NOMO-1 treated with dmso at 0.1 percent for 144 hours (cell line): Measurements from ENCODE around the gene SEC16A.

Experiments
- DNase-seq: peaks from one replicate; lab custom pipeline; 2025; ENCODE audit not compliant: unreplicated experiment; lab: John Stamatoyannopoulos, UW

SEC16A gene

DNA sequence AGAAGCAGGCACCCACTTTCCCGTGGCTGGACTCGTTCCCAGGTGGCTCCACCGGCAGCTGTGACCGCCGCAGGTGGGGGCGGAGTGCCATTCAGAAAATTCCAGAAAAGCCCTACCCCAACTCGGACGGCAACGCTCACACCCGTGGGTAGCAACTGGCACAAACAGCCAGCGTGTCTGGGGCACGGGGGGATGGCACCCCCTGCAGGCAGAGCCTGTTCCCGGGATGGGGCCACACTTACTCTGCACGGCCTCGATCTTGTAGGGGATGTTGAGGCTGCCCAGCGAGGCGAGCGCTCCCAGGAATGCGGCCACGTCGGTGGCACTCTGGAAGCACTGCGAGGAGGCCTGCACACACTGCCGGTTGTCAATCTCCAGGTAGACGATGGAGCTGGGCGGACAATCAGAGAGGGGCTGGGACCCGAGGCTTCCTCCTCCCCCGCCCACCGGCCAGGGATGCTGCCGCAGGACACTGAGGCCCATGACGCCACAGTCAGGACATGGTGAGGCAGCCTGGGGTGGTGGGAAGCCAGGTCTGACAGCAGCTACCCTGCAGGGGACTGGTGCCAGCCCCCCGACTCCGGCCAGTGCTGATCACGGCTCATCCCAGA lies 20.2 kb upstream of the SEC16A start:
- no peak for DNase-seq

- no peak for DNase-seq
These were observed 19.4 kb upstream of the SEC16A start for GRCh38 chr9:136502196-136502595.

DNA sequence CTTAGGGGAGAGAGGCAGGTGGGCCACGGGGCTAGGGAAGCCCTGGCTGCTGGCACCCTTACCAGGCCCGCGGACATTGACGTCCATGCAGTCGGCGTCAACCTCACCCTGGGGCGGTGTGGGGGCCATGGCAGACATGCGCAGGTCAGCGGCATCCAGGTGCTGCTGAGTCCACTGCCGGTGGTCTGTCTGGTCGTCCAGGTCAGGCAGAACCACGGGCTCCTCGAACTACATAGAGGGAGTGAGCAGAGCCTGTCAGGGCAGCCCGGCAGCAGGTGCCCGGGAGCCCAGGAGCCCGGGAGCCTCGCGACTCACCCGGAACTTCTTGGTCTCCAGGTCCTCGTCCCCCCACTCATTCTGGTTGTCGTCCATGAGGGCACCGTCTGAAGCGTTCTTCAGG lies 18.8 kb upstream of the SEC16A start:
- no peak for DNase-seq

DNA sequence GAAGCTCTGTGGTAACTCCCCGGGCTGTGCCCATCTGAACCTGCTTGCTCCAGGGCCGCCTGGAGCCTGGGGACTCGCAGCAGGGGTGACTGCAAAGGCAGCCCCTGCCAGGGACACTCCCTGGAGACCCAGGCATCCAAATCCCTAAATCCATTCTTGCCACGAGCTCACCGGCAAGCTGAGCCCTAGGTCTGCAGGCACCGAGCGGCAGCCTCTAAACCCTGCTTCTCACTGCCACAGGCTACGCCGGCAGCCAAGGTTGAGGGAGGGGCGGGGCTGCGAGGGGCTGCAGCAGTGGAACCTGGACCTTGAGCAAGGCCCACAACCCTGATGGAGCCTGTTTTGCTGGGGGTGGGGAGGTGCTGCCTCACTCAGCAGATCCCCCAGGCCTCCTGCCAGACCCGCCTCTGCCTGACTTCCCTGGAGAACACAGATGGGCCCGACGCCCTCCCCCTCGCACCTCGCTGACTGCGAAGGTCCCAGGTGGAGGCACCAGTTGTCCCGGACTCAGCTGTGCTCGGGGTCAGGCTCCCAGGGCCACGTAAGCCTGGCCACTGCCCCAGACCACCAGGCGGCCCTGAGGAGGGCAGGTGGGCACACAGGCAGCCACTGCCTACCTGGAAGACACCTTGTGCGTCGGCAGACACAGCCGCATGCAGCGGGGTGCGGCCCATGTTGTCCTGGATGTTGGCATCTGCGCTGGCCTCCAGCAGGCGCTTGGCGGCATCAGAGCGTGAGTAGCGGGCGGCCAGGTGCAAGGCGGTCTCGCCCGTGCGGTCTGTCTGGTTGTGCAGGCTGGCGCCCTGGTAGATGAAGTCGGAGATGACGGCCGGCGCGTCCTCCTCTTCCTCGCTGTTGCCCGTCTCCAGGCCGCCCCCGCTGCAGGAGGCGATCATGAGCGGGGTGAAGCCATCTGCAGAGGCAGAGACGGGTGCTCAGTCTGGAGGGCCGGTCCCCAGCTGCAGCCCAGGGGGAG lies 17.4 kb upstream of the SEC16A start:
- DNase-seq, result no peak

- DNase-seq, result no peak
These were observed 16.5 kb upstream of the SEC16A start for GRCh38 chr9:136499071-136499934.

DNA sequence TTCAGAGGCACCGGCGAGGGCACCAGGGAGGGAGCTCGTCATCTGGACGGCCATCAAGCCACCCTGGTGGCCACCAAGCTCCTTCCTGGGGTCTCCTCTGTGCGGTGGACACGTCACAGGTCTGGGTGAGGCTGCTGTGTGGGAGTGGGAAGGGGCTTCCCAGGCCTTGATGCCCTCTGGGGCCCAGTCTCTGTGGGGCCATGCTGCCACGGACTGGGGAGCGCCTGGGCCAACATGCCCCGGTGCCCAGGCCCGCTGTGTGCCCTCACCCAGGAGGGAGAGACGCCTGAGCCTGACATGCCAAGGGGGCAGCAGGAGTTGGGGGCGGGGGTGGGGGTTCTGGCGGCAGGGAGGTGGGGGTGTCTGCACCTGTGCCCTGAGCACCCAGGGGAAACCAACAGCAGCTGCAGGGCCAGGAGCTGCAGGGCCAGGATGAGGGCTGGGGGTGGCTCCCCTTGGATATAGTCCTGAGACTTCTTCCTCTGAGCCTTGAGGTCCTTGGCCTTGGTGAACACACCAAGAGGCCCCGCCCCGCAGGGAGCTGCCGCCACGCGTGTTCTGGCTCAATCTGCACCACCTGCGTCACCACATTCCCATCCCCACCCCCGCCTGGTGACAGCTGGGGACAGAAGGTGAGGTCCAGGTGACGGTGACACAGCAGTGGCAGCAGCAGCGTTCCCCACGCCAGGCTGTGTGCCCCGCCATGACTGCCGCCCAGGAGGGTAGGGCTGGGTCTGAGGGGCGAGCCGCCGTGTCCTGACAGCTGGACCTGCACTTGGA lies 15.3 kb upstream of the SEC16A start:
- DNase-seq, result no peak

DNA sequence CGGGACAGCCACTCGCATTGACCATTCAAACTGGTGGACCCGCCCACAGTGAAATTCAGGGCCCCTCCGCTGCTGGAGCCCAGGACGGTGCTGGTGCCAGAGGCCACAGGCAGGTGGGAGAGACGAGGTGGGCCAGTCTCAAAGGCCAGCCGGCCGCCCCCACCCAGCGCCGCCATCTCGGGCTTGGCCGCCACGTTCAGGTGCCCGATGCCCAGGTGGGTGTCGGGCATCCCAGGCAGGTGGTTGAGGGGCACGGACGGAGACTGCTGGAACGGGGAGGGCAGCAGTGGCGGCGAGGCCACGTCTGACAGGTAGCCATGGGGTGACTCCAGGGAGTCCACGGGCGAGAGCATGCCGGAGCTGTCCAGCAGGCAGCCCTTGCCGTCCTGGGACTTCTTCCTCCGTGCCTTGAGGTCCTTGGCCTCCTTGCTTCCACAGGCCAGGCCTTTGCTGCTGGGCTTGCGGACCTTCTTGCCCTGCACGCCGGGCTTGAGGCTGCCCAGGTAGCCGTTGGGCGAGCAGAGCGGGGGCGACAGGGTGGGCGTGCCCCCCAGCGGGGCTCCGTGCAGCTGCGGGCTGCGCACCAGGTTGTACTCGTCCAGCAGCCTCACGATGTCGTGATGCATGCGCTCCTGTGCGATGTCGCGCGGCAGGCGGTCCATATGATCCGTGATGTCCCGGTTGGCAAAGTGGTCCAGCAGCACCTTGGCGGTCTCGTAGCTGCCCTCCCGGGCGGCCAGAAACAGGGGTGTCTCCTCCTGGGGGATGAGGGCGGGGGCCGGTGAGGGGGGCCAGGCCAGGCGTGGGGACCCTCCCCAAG lies 14.2 kb upstream of the SEC16A start:
- no peak for DNase-seq

- DNase-seq, result no peak
These were observed 13.3 kb upstream of the SEC16A start for GRCh38 chr9:136496181-136496580.

- no peak for DNase-seq
These were observed 12.5 kb upstream of the SEC16A start for GRCh38 chr9:136495238-136495800.

DNA sequence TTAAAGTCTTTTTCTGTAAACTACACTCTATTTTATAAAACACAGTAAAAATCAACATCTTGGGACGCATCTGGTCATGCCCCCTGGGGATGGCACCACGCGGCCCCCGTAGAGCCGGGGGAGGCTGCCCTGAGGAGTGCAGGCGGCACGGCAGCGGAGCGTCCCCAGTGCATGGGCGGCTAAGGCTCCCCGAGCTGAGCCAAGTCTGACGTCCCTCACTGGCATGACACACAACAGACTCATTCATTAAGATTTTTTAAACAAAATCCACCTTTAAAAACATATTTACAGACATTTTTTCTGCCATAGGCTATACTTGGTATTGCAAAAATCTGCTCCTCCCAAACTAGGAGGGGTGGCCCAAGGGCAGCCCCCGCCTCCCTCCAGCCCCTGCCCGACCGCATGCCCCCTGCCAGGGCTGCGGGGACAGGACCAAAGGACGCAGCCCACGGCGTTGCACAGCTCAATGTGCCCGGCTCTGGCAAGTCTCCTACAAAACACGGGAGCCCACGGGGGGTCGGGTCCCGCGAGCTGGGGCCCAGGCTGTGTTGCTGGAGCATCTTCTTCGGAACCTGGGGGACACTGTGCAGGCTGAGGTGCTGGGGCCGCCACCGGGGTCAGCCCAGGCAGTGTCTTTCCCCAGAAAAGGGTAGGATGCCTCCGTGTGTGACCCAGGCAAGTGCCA lies 11.8 kb upstream of the SEC16A start:
- DNase-seq, result no peak

GRCh38 chr9:136494012-136494411 lies 11.2 kb upstream of the SEC16A start:
- DNase-seq, result no peak

DNA sequence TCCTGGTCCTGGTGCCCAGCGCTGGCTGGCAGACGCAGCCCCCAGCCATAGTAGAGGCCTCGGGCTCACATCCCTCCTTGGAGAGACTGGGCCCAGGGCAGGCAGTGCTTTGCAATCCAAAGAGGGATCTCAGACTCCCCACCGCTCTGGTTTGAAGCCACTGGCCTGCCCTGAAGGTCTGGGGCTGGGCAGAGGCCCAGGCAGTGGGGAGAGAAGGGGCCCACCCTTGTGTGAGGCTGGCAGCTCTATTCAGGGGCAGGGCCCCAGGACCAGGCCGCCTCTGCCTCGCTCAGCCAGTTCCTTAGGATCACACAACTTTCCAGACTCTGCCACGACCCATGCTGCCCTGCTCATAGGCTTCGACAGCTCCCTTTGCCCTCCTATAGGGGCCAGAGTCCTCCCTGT lies 10.7 kb upstream of the SEC16A start:
- DNase-seq, result no peak

GRCh38 chr9:136492978-136493522 lies 10.2 kb upstream of the SEC16A start:
- DNase-seq, result no peak

GRCh38 chr9:136489731-136490130 lies 6.9 kb upstream of the SEC16A start:
- no peak for DNase-seq

- peak; percentile 17 for DNase-seq
These were observed 5.7 kb upstream of the SEC16A start for GRCh38 chr9:136488247-136489214.

- no peak for DNase-seq
These were observed 4.8 kb upstream of the SEC16A start for GRCh38 chr9:136487672-136488071.

GRCh38 chr9:136486823-136487620 lies 4.2 kb upstream of the SEC16A start:
- DNase-seq, result no peak
